Measurements from ENCODE around the gene CCDC127. TPM values are rescaled to one million over a fixed set of nuclear protein-coding genes. Genes with fewer than 3 reads are reported as not detected.
"Not testable (repeated sequence)": the region's sequence is repeated elsewhere in the genome, so short reads cannot be mapped to it uniquely, and the experiment has no call there.

The CCDC127 gene
- total RNA-seq, 2 experiments from 2014 or later, result 5.3 to 6.8 TPM

DNA sequence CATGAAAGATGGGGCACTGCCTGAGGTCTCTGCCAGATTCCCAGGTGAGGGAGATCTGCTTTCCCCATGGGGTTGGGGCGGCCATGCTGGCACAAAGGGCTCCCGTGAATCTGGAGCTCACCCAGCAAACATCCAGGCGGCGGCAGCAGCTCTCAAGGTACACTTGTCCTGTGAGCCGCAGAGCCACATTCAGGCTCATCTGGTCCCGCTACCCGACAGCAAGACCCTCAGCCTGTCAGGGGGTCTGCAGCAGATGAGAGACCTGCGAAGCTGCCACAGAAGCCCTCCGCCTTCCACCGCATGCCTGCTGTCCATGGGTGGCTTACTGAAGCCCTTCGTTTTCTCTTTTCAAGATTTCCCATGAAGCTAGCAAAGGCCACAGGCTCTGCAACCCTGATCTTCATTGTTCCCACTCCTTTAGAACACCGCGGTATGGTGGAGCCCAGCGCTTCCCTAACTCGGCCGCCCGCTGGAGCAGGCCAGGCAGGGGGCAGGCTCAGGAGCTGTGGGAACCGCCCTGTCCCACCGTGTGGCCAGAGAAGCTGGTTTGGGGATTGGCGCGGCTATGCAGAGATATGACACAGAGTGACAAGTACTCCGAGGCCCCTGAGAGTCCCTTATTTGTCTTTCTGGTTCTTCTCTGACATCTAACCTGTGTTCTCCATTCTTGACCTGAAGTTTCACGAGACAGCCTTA, 17.9 kb downstream of the CCDC127 start:
- CTCF ChIA-PET, result interaction anchor here (0.7 to 1.0 kb wide), 2 partner anchors 10 to 11 kb away, joined by 3 read pairs; no protein-coding TSS in a partner anchor
- ATAC-seq, result no peak
- H3K9me3 Mint-ChIP-seq (ENCODE audit: insufficient read depth), result no peaks in the 10 kb centered on the region

DNA sequence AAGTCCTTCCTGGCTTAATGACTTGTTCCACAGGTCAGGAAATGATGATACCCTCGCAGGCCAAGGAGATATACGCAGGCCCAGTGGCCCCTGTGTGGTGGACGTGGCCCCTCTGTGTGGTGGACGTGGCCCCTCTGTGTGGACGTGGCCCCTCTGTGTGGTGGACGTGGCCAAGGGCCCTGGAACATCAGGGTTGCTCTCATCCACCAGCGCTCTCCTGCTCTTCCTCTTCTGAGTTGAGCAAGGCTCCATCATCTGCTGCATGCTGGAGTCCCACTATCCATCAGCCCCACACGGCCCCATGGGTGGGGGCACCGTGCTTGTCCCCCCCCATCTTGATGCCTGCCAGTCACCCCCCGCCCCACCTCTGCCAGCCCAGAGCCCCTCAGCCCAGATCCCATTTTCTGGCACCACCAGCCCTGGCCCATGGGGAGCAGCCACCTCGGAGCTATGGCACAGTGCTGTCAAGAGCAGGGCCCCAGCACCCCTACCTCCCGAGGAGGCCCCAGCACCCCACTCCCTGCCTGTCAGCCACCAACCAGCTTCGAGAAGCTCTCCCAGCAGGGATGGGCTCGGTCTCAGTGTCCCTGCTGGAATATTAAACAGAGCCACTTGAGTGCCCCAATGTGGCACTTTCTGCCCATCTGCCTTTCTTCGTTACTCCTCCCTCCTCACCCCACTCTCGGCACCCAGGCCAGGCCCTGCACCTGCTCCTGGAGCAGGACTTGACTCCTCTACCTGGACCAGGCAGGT, 18.6 kb downstream of the CCDC127 start:
- Mint-ChIP-seq H3K4me3 (no peak overlapping the region), H3K27ac (no peak overlapping the region), H3K36me3 (ENCODE audit: low read depth) (peaks cover 5% of the 10 kb centered on the region), H3K4me1 (ENCODE audit: low read depth) (no peaks in the 10 kb centered on the region), H3K27me3 (ENCODE audit: low read depth) (no peaks in the 10 kb centered on the region), H3K9me3 (ENCODE audit: insufficient read depth) (no peaks in the 10 kb centered on the region)
- ATAC-seq, result no peak
- ChIA-PET POLR2A (no interaction called here), CTCF (interaction anchor here (1.0 kb wide), 1 partner anchor 9 kb away, joined by 3 read pairs; no protein-coding TSS in a partner anchor)
- no peak for DNase-seq

More for the DNA sequence above, 17.9 kb downstream of the CCDC127 start:
- H3K27ac Mint-ChIP-seq, result no peak overlapping the region
- DNase-seq, result no peak
- H3K27me3 Mint-ChIP-seq (ENCODE audit: low read depth), result no peaks in the 10 kb centered on the region
- H3K4me1 Mint-ChIP-seq (ENCODE audit: low read depth), result no peaks in the 10 kb centered on the region
- H3K36me3 Mint-ChIP-seq (ENCODE audit: low read depth), result peaks cover 7% of the 10 kb centered on the region
- POLR2A ChIA-PET, result no interaction called here
- no peak overlapping the region for H3K4me3 Mint-ChIP-seq

GRCh38 chr5:198516-199196, 19.3 kb downstream of the CCDC127 start:
- ATAC-seq, result no peak
- Mint-ChIP-seq H3K9me3 (ENCODE audit: insufficient read depth) (no peaks in the 10 kb centered on the region), H3K36me3 (ENCODE audit: low read depth) (peaks cover 3% of the 10 kb centered on the region), H3K27ac (no peak overlapping the region), H3K4me1 (ENCODE audit: low read depth) (no peaks in the 10 kb centered on the region), H3K4me3 (no peak overlapping the region), H3K27me3 (ENCODE audit: low read depth) (no peaks in the 10 kb centered on the region)
- CTCF ChIA-PET, result no interaction called here
- POLR2A ChIA-PET, result no interaction called here
- DNase-seq, result no peak

DNA sequence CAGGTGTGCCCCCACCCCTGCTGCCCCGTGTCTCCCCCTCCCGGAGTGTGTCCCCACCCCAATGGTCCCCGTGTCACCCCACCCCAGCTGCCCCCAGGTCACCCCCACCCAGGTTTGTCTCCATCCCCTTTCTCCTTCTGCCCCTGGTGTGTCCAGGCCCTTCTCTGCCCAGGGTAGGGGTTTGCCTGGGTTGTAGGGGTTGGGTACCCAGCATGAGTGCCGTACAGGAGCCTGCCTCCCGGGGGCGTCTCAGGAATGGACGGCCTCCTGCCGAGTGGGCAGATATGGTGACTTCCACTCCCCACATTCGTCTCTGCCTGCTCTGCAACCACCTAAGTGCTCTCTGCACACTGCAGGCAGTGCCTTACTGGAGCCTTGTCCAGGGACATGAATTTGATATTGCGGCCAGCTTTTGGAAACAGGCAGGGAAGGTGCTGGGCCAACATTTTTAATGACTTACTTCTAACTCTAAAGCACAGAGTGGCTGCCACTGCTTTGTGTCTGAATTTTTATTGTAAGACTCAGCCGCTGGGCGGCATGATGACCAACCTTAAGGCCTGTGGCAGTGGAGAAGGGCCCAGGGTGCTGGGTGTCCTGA, 20.0 kb downstream of the CCDC127 start:
- Mint-ChIP-seq H3K4me3 (no peak overlapping the region), H3K9me3 (ENCODE audit: insufficient read depth) (no peaks in the 10 kb centered on the region), H3K27ac (no peak overlapping the region), H3K36me3 (ENCODE audit: low read depth) (peaks cover 2% of the 10 kb centered on the region), H3K27me3 (ENCODE audit: low read depth) (no peaks in the 10 kb centered on the region), H3K4me1 (ENCODE audit: low read depth) (no peaks in the 10 kb centered on the region)
- ChIA-PET POLR2A (no interaction called here), CTCF (no interaction called here)
- DNase-seq, result no peak
- ATAC-seq, result no peak

GRCh38 chr5:197031-197430, 20.9 kb downstream of the CCDC127 start:
- POLR2A ChIA-PET; H3K4me3 Mint-ChIP-seq; ATAC-seq; CTCF ChIA-PET; H3K27me3 Mint-ChIP-seq (ENCODE audit: low read depth); H3K36me3 Mint-ChIP-seq (ENCODE audit: low read depth); H3K4me1 Mint-ChIP-seq (ENCODE audit: low read depth); H3K27ac Mint-ChIP-seq; DNase-seq; H3K9me3 Mint-ChIP-seq (ENCODE audit: insufficient read depth): not testable (repeated sequence)

DNA sequence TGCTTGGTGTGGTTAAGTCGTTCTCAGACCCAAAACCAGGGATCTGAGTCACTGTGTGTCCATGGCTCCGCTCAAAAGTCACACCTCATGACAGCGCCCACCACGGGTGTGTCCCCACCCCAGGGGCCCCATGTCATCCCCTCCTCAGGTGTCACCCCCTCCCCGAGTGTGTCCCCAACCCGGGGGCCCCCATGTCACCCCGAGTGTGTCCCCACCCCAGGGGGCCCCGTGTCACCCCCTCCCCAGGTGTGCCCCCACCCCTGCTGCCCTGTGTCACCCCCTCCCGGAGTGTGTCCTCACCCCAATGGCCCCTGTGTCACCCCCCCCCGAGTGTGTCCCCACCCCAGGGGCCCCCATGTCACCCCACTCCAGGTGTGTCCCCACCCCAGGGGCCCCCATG, 21.6 kb downstream of the CCDC127 start:
- no peak overlapping the region for H3K4me3 Mint-ChIP-seq
- DNase-seq, result no peak
- no peak for ATAC-seq
- H3K36me3 Mint-ChIP-seq (ENCODE audit: low read depth), result no peaks in the 10 kb centered on the region
- peaks cover 2% of the 10 kb centered on the region for H3K27me3 Mint-ChIP-seq (ENCODE audit: low read depth)
- H3K9me3 Mint-ChIP-seq (ENCODE audit: insufficient read depth), result no peaks in the 10 kb centered on the region
- H3K4me1 Mint-ChIP-seq (ENCODE audit: low read depth), result no peaks in the 10 kb centered on the region
- no peak overlapping the region for H3K27ac Mint-ChIP-seq
- ChIA-PET POLR2A (no interaction called here), CTCF (no interaction called here)

GRCh38 chr5:195401-196160, 22.4 kb downstream of the CCDC127 start:
- CTCF ChIA-PET, result interaction anchor here (1.2 kb wide), 1 partner anchor 24 kb away, joined by 4 read pairs; no protein-coding TSS in a partner anchor
- Mint-ChIP-seq H3K4me3 (no peak overlapping the region), H3K4me1 (ENCODE audit: low read depth) (no peaks in the 10 kb centered on the region), H3K27ac (no peak overlapping the region), H3K27me3 (ENCODE audit: low read depth) (peaks cover 2% of the 10 kb centered on the region), H3K36me3 (ENCODE audit: low read depth) (no peaks in the 10 kb centered on the region), H3K9me3 (ENCODE audit: insufficient read depth) (no peaks in the 10 kb centered on the region)
- ATAC-seq (no peak), DNase-seq (no peak)
- POLR2A ChIA-PET, result no interaction called here

DNA sequence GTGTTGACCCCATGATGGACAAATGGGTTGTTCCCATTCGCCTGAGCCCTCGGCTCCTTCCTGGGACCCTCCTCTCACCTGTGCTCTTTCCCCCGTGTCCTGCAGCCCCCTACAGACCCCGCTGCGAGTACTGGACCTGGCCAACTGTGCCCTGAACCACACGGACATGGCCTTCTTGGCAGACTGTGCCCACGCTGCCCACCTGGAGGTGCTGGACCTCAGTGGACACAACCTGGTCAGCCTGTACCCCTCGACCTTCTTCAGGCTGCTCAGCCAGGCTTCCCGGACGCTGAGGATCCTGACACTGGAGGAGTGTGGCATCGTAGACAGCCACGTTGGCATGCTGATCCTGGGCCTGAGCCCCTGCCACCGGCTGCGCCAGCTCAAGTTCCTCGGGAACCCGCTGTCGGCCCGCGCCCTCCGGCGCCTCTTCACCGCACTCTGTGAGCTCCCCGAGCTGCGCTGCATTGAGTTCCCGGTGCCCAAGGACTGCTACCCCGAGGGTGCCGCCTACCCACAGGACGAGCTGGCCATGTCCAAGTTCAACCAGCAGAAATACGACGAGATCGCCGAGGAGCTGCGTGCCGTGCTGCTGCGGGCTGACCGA, 23.2 kb downstream of the CCDC127 start:
- Mint-ChIP-seq H3K36me3 (ENCODE audit: low read depth) (no peaks in the 10 kb centered on the region), H3K27ac (no peak overlapping the region), H3K9me3 (ENCODE audit: insufficient read depth) (no peaks in the 10 kb centered on the region), H3K4me3 (no peak overlapping the region), H3K27me3 (ENCODE audit: low read depth) (peaks cover 2% of the 10 kb centered on the region), H3K4me1 (ENCODE audit: low read depth) (no peaks in the 10 kb centered on the region)
- ATAC-seq, result no peak
- ChIA-PET CTCF (interaction anchor here (1.2 kb wide), 1 partner anchor 25 kb away, joined by 4 read pairs; no protein-coding TSS in a partner anchor), POLR2A (interaction anchor here (0.6 kb wide), 1 partner anchor 13 kb away, joined by 3 read pairs; no protein-coding TSS in a partner anchor)
- no peak for DNase-seq

GRCh38 chr5:194102-194501, 23.9 kb downstream of the CCDC127 start:
- Mint-ChIP-seq H3K36me3 (ENCODE audit: low read depth) (no peaks in the 10 kb centered on the region), H3K4me3 (no peak overlapping the region), H3K27me3 (ENCODE audit: low read depth) (peaks cover 2% of the 10 kb centered on the region), H3K4me1 (ENCODE audit: low read depth) (no peaks in the 10 kb centered on the region), H3K9me3 (ENCODE audit: insufficient read depth) (no peaks in the 10 kb centered on the region), H3K27ac (no peak overlapping the region)
- no peak for ATAC-seq
- no peak for DNase-seq
- ChIA-PET POLR2A (interaction anchor here (0.6 kb wide), 1 partner anchor 14 kb away, joined by 3 read pairs; no protein-coding TSS in a partner anchor), CTCF (interaction anchor here (1.2 kb wide), 1 partner anchor 25 kb away, joined by 4 read pairs; no protein-coding TSS in a partner anchor)

- Mint-ChIP-seq H3K4me3 (no peak overlapping the region), H3K4me1 (ENCODE audit: low read depth) (peaks cover 6% of the 10 kb centered on the region), H3K9me3 (ENCODE audit: insufficient read depth) (no peaks in the 10 kb centered on the region), H3K27me3 (ENCODE audit: low read depth) (peaks cover 2% of the 10 kb centered on the region), H3K27ac (no peak overlapping the region), H3K36me3 (ENCODE audit: low read depth) (no peaks in the 10 kb centered on the region)
- CTCF ChIA-PET, result no interaction called here
- ATAC-seq, result no peak
- DNase-seq, result no peak
- POLR2A ChIA-PET, result no interaction called here
These were observed 24.8 kb downstream of the CCDC127 start for GRCh38 chr5:192970-193831.

All from activated CD8-positive, alpha-beta T cell treated with anti-CD3 and anti-CD28 coated beads, Interleukin-2, amount 10 ng/mL, durations not matched to agents 7 days and 5 days (primary cell).